ENCODE results near the gene MARCHF3.

Gene MARCHF3

GRCh38 chr5:126963822-126964375 lies 66.5 kb downstream of the MARCHF3 start:
- no peak overlapping the region for H3K9ac ChIP-seq (ENCODE audit: low read length)
- no peaks in the 10 kb centered on the region for H3K36me3 ChIP-seq (ENCODE audit: control insufficient read depth, insufficient read depth, low read length, severe bottlenecking)
- no peak overlapping the region for H3K4me3 ChIP-seq (ENCODE audit: low read length)
- peaks cover 8% of the 10 kb centered on the region for H3K9me3 ChIP-seq (ENCODE audit: control insufficient read depth, low read length)
- no peak for DNase-seq (ENCODE audit: low read depth)
- H3K27me3 ChIP-seq (replicated peaks; ENCODE audit: control insufficient read depth, insufficient read depth, low read length) = no peaks in the 10 kb centered on the region
- peaks cover 8% of the 10 kb centered on the region for H3K4me1 ChIP-seq (ENCODE audit: control insufficient read depth, insufficient read depth, low read length)

GRCh38 chr5:126961702-126962101 lies 68.7 kb downstream of the MARCHF3 start:
- H3K4me1 ChIP-seq (ENCODE audit: control insufficient read depth, insufficient read depth, low read length) = peaks cover 8% of the 10 kb centered on the region
- no peaks in the 10 kb centered on the region for H3K36me3 ChIP-seq (ENCODE audit: control insufficient read depth, insufficient read depth, low read length, severe bottlenecking)
- DNase-seq (ENCODE audit: low read depth) = peak; percentile 55
- H3K9ac ChIP-seq (ENCODE audit: low read length) = no peak overlapping the region
- H3K9me3 ChIP-seq (ENCODE audit: control insufficient read depth, low read length) = no peaks in the 10 kb centered on the region
- no peak overlapping the region for H3K4me3 ChIP-seq (ENCODE audit: low read length)
- H3K27me3 ChIP-seq (replicated peaks; ENCODE audit: control insufficient read depth, insufficient read depth, low read length) = no peaks in the 10 kb centered on the region

- no peak for DNase-seq (ENCODE audit: low read depth)
- Histone ChIP-seq H3K9me3 (ENCODE audit: control insufficient read depth, low read length) (no peaks in the 10 kb centered on the region), H3K4me1 (ENCODE audit: control insufficient read depth, insufficient read depth, low read length) (peaks cover 8% of the 10 kb centered on the region), H3K9ac (ENCODE audit: low read length) (no peak overlapping the region), H3K4me3 (ENCODE audit: low read length) (no peak overlapping the region), H3K27me3 (replicated peaks; ENCODE audit: control insufficient read depth, insufficient read depth, low read length) (no peaks in the 10 kb centered on the region), H3K36me3 (ENCODE audit: control insufficient read depth, insufficient read depth, low read length, severe bottlenecking) (no peaks in the 10 kb centered on the region)
Observed at GRCh38 chr5:126961128-126961527, 69.2 kb downstream of the MARCHF3 start.

GRCh38 chr5:126959188-126959587 lies 71.2 kb downstream of the MARCHF3 start:
- H3K4me1 ChIP-seq (ENCODE audit: control insufficient read depth, insufficient read depth, low read length) = no peaks in the 10 kb centered on the region
- no peak overlapping the region for H3K4me3 ChIP-seq (ENCODE audit: low read length)
- no peaks in the 10 kb centered on the region for H3K9me3 ChIP-seq (ENCODE audit: control insufficient read depth, low read length)
- DNase-seq (ENCODE audit: low read depth) = no peak
- H3K27me3 ChIP-seq (replicated peaks; ENCODE audit: control insufficient read depth, insufficient read depth, low read length) = no peaks in the 10 kb centered on the region
- H3K9ac ChIP-seq (ENCODE audit: low read length) = no peak overlapping the region
- H3K36me3 ChIP-seq (ENCODE audit: control insufficient read depth, insufficient read depth, low read length, severe bottlenecking) = no peaks in the 10 kb centered on the region

- Histone ChIP-seq H3K4me3 (ENCODE audit: low read length) (no peak overlapping the region), H3K4me1 (ENCODE audit: control insufficient read depth, insufficient read depth, low read length) (no peaks in the 10 kb centered on the region), H3K9ac (ENCODE audit: low read length) (no peak overlapping the region), H3K36me3 (ENCODE audit: control insufficient read depth, insufficient read depth, low read length, severe bottlenecking) (no peaks in the 10 kb centered on the region), H3K27me3 (replicated peaks; ENCODE audit: control insufficient read depth, insufficient read depth, low read length) (no peaks in the 10 kb centered on the region), H3K9me3 (ENCODE audit: control insufficient read depth, low read length) (no peaks in the 10 kb centered on the region)
- DNase-seq (ENCODE audit: low read depth) = no peak
Observed at GRCh38 chr5:126956991-126957390, 73.4 kb downstream of the MARCHF3 start.

- no peak overlapping the region for H3K4me3 ChIP-seq (ENCODE audit: low read length)
- DNase-seq (ENCODE audit: low read depth) = peak; percentile 64
- no peaks in the 10 kb centered on the region for H3K4me1 ChIP-seq (ENCODE audit: control insufficient read depth, insufficient read depth, low read length)
- no peak overlapping the region for H3K9ac ChIP-seq (ENCODE audit: low read length)
- H3K27me3 ChIP-seq (replicated peaks; ENCODE audit: control insufficient read depth, insufficient read depth, low read length) = no peaks in the 10 kb centered on the region
- H3K36me3 ChIP-seq (ENCODE audit: control insufficient read depth, insufficient read depth, low read length, severe bottlenecking) = no peaks in the 10 kb centered on the region
- H3K9me3 ChIP-seq (ENCODE audit: control insufficient read depth, low read length) = no peaks in the 10 kb centered on the region
Observed at GRCh38 chr5:126954981-126955380, 75.4 kb downstream of the MARCHF3 start.

- DNase-seq (ENCODE audit: low read depth) = no peak
- Histone ChIP-seq H3K9me3 (ENCODE audit: control insufficient read depth, low read length) (no peaks in the 10 kb centered on the region), H3K36me3 (ENCODE audit: control insufficient read depth, insufficient read depth, low read length, severe bottlenecking) (no peaks in the 10 kb centered on the region), H3K9ac (ENCODE audit: low read length) (no peak overlapping the region), H3K4me1 (ENCODE audit: control insufficient read depth, insufficient read depth, low read length) (no peaks in the 10 kb centered on the region), H3K27me3 (replicated peaks; ENCODE audit: control insufficient read depth, insufficient read depth, low read length) (no peaks in the 10 kb centered on the region), H3K4me3 (ENCODE audit: low read length) (no peak overlapping the region)
Observed at GRCh38 chr5:126953640-126954039, 76.7 kb downstream of the MARCHF3 start.

- no peak for DNase-seq (ENCODE audit: low read depth)
- Histone ChIP-seq H3K27me3 (replicated peaks; ENCODE audit: control insufficient read depth, insufficient read depth, low read length) (no peaks in the 10 kb centered on the region), H3K4me3 (ENCODE audit: low read length) (no peak overlapping the region), H3K9me3 (ENCODE audit: control insufficient read depth, low read length) (no peaks in the 10 kb centered on the region), H3K36me3 (ENCODE audit: control insufficient read depth, insufficient read depth, low read length, severe bottlenecking) (no peaks in the 10 kb centered on the region), H3K4me1 (ENCODE audit: control insufficient read depth, insufficient read depth, low read length) (no peaks in the 10 kb centered on the region), H3K9ac (ENCODE audit: low read length) (no peak overlapping the region)
Observed at GRCh38 chr5:126949475-126949874, 80.9 kb downstream of the MARCHF3 start.

GRCh38 chr5:126948453-126948852 lies 81.9 kb downstream of the MARCHF3 start:
- Histone ChIP-seq H3K9ac (ENCODE audit: low read length) (no peak overlapping the region), H3K4me1 (ENCODE audit: control insufficient read depth, insufficient read depth, low read length) (no peaks in the 10 kb centered on the region), H3K9me3 (ENCODE audit: control insufficient read depth, low read length) (no peaks in the 10 kb centered on the region), H3K27me3 (replicated peaks; ENCODE audit: control insufficient read depth, insufficient read depth, low read length) (no peaks in the 10 kb centered on the region), H3K36me3 (ENCODE audit: control insufficient read depth, insufficient read depth, low read length, severe bottlenecking) (no peaks in the 10 kb centered on the region), H3K4me3 (ENCODE audit: low read length) (no peak overlapping the region)
- DNase-seq (ENCODE audit: low read depth) = no peak

GRCh38 chr5:126948011-126948355 lies 82.4 kb downstream of the MARCHF3 start:
- no peaks in the 10 kb centered on the region for H3K36me3 ChIP-seq (ENCODE audit: control insufficient read depth, insufficient read depth, low read length, severe bottlenecking)
- H3K9me3 ChIP-seq (ENCODE audit: control insufficient read depth, low read length) = no peaks in the 10 kb centered on the region
- no peak overlapping the region for H3K9ac ChIP-seq (ENCODE audit: low read length)
- H3K4me1 ChIP-seq (ENCODE audit: control insufficient read depth, insufficient read depth, low read length) = peaks cover 3% of the 10 kb centered on the region
- no peak overlapping the region for H3K4me3 ChIP-seq (ENCODE audit: low read length)
- DNase-seq (ENCODE audit: low read depth) = no peak
- no peaks in the 10 kb centered on the region for H3K27me3 ChIP-seq (replicated peaks; ENCODE audit: control insufficient read depth, insufficient read depth, low read length)

- Histone ChIP-seq H3K27me3 (replicated peaks; ENCODE audit: control insufficient read depth, insufficient read depth, low read length) (no peaks in the 10 kb centered on the region), H3K9me3 (ENCODE audit: control insufficient read depth, low read length) (no peaks in the 10 kb centered on the region), H3K4me1 (ENCODE audit: control insufficient read depth, insufficient read depth, low read length) (peaks cover 9% of the 10 kb centered on the region), H3K4me3 (ENCODE audit: low read length) (no peak overlapping the region), H3K36me3 (ENCODE audit: control insufficient read depth, insufficient read depth, low read length, severe bottlenecking) (no peaks in the 10 kb centered on the region), H3K9ac (ENCODE audit: low read length) (no peak overlapping the region)
- no peak for DNase-seq (ENCODE audit: low read depth)
Observed at GRCh38 chr5:126947146-126948010, 83.0 kb downstream of the MARCHF3 start.
